DND-41 (cell line): ENCODE results near the gene HMGA1.
A peak's percentile ranks its signal among the peaks of the same experiment; 100 is the strongest.

Experiments
- CTCF ChIP-seq: IDR thresholded peaks from 2 replicates; pipeline ENCODE4 v1.5.1; 2012; ENCODE audit warnings: borderline replicate concordance, low read length, moderate library complexity, mild to moderate bottlenecking; ENCODE audit not compliant: poor library complexity, severe bottlenecking; ENCODE audit errors: extremely low read depth
- EZH2 ChIP-seq: IDR thresholded peaks from 3 replicates; pipeline ENCODE4 v1.6.1; 2012; ENCODE audit warnings: borderline replicate concordance, low read depth, mild to moderate bottlenecking, moderate library complexity, low read length, inconsistent platforms; ENCODE audit not compliant: severe bottlenecking

GRCh38 chr6:34248727-34249468 lies 12.2 kb downstream of the HMGA1 start, which contains the start of gene SMIM29:
- TF ChIP-seq CTCF (peak; percentile 92), EZH2 (no peak)
